ENCODE data around the gene PALS2. TPM values are rescaled to one million over a fixed set of nuclear protein-coding genes. Genes with fewer than 3 reads are reported as not detected.

The PALS2 gene, protein sequence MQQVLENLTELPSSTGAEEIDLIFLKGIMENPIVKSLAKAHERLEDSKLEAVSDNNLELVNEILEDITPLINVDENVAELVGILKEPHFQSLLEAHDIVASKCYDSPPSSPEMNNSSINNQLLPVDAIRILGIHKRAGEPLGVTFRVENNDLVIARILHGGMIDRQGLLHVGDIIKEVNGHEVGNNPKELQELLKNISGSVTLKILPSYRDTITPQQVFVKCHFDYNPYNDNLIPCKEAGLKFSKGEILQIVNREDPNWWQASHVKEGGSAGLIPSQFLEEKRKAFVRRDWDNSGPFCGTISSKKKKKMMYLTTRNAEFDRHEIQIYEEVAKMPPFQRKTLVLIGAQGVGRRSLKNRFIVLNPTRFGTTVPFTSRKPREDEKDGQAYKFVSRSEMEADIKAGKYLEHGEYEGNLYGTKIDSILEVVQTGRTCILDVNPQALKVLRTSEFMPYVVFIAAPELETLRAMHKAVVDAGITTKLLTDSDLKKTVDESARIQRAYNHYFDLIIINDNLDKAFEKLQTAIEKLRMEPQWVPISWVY
- 29.0 and 29.8 TPM in 2 replicates for total RNA-seq

DNA sequence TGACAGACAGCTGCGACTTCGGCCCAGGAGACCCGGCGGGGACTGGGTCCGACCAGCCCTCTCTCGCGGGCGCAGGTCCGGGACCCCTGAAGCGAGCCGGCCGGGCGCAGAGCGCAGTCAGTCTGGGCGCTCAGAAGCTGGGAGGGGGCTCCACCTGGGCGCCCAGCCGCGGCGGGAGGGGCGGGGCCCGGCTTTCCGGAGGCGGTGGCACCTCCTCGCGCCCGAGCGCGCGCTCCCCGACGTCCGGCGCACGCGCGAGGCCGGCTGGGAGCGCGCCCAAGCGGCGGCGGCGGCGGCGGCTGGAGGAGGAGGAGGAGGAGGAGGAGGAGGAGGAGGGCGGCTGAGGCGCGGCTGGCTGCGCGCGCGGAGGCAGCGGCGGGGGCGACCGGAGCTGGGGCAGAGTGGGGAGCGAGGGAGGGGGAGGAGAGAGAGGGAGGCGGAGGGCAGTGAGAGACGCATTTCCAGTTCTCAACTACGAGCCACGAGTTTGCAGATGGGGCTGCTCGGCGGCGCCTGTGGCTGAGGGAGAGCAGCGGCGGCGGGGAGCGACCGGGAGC, at the start of gene PALS2:
Gene PALS2 (plus strand): TSS at position 456 of the 557 bp plus-strand sequence. CDS start 50,216 bp downstream, outside the sequence.

Other genes with a start within 250 kb of the PALS2 start
- gene GSDME, start 184.0 kb downstream of the PALS2 start, total RNA-seq = 48.9 and 49.2 TPM in 2 replicates

Data from bronchial smooth muscle cell (primary cell).